ENCODE results near the gene CNBD2. TPM values are rescaled to one million over a fixed set of nuclear protein-coding genes. Genes with fewer than 3 reads are reported as not detected.
"Not testable (repeated sequence)": the region's sequence is repeated elsewhere in the genome, so short reads cannot be mapped to it uniquely, and the experiment has no call there.

Gene CNBD2
- total RNA-seq, 2 donors from 2014 or later, result 8.0 to 23.4 TPM

DNA sequence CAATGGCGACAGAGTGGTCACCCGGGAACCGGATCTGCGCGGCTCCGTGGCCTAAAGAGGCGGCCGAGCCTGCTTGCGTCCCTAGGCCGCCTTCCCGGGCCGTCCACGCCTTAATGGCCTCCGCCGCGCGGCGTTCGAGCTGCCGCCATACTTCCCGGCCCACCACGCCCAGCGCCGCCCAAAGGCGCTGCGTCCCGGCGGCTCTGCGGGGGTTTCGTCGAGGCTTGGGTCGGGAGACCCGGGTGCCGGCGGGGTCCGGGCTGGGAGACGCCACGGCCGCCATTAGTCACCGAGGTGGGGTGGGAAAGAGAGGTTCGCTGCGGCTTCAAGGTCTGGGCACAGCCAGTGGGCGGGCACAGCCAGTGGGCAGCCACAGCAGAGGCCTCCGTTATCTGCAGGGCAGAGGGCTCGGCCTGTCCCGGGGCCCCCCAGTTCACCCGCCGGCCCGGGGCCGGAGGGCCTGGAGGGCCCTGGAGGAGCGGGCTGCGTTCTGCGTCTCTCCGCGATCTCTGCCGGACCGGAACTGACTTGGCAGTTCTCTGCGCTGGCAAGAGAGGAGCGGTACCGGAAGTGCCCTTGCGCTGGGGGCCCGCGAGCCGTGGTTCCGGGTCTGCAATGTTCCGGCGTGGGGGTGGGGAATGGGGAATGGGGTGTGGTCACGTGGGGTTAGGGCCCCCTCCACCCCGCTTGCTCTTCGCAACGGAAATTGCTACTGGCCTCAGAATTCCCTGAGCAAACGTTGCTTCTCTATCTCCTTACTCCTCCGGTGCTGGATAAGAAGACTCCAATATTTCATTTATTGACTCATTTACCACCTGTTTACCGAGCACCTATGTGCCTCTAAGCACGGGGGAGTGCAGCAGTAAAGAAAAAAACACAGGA is 82.3 kb downstream of the CNBD2 start:
- ATAC-seq (peak; percentile 100), DNase-seq (peak; percentile 93 to 95 (median 94))
- peak overlapping the region; percentile 85 to 99 for H3K4me3 ChIP-seq
- H3K9me3 ChIP-seq, result no peaks in the 10 kb centered on the region
- peaks cover 28% of the 10 kb centered on the region for H3K4me1 ChIP-seq
- WGBS, 2 donors, result 0 to 2% methylated on average over 8 to 59 of the region's 75 CpGs
- intact Hi-C loops (cut with DNase I), result no loop called here
- peak overlapping the region; percentile 93 to 96 (median 95) for H3K27ac ChIP-seq
- no peaks in the 10 kb centered on the region for H3K27me3 ChIP-seq
- TF ChIP-seq, protein P1, sequence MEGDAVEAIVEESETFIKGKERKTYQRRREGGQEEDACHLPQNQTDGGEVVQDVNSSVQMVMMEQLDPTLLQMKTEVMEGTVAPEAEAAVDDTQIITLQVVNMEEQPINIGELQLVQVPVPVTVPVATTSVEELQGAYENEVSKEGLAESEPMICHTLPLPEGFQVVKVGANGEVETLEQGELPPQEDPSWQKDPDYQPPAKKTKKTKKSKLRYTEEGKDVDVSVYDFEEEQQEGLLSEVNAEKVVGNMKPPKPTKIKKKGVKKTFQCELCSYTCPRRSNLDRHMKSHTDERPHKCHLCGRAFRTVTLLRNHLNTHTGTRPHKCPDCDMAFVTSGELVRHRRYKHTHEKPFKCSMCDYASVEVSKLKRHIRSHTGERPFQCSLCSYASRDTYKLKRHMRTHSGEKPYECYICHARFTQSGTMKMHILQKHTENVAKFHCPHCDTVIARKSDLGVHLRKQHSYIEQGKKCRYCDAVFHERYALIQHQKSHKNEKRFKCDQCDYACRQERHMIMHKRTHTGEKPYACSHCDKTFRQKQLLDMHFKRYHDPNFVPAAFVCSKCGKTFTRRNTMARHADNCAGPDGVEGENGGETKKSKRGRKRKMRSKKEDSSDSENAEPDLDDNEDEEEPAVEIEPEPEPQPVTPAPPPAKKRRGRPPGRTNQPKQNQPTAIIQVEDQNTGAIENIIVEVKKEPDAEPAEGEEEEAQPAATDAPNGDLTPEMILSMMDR (IDR thresholded peaks at IDR 0.05), result no peak
- peak; percentile 93 to 99 (median 98) for TF ChIP-seq POLR2A (IDR thresholded peaks at IDR 0.05)
- H3K36me3 ChIP-seq (replicated peaks in 1 of 2; ENCODE audit: insufficient read depth in 1 of 2, low read depth in 2 of 2), result no peaks in the 10 kb centered on the region

DNA sequence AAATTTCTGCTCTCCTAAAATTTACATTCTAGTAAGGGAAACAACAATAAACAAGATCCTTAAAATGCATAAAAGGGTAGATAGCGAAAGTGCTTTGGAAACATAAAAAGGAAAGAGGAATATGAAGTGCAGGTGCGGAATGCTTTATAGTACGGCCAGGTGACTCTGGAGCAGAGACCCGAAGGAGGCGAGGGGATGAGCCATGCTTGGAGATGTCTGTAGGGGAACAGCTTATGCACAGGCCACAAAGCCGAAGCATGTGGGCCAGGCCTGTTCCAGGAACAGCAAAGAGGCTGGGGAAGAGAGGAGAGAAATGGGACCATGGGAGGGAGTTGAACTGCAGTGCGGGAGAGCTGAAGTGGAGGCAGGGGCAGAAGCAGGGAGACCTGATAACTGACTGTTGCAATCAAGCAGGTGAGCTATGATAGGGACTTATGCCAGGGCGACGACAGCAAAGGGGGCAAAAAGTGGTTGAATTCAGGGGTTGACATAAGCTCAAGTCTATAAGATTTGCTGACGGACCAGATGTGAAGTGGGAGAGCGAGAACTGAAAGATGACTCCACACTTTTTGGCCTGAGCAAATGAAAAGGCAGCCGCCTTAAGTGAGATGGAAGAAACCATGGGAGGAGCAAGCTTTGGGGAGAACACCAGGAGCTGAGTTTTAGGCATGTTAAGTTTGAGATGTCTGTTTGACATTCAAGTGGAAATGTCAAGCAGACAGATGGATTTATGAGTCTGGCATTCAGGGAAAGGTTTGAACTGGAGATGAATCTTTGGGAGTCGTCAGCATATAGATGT is 83.1 kb downstream of the CNBD2 start:
- WGBS, 2 donors, result 69 to 80% methylated on average over 13 of the region's 13 CpGs
- Histone ChIP-seq H3K27me3 (no peaks in the 10 kb centered on the region), H3K9me3 (no peaks in the 10 kb centered on the region), H3K4me3 (peak overlapping the region in 1 of 2 donors; percentile 99), H3K27ac (peak overlapping the region; percentile 93 to 96 (median 95)), H3K36me3 (replicated peaks in 1 of 2; ENCODE audit: insufficient read depth in 1 of 2, low read depth in 2 of 2) (no peaks in the 10 kb centered on the region), H3K4me1 (peaks cover 21% of the 10 kb centered on the region)
- intact Hi-C loops (cut with DNase I), result no loop called here
- TF ChIP-seq POLR2A (IDR thresholded peaks at IDR 0.05), result no peak
- TF ChIP-seq, protein P1 (IDR thresholded peaks at IDR 0.05), result no peak
- DNase-seq (no peak), ATAC-seq (no peak)

DNA sequence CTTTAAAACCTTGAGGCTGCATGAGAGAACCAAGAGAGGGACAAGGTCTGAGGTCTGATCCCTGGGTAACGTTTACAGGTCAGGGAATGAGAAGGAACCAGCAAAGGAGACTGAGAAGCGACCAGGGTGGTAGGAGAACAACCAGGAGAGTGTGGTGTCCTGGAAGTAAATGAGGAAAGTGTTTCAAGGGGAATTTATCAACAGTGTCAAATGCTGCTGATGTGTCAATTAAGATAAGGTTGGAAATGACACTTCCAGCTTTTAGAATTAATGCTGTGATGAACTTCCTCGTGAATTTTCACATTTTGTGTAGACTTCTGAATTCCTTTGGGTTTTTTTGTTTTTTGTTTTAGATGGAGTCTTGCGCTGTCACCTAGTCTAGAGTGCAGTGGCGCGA is 83.7 kb downstream of the CNBD2 start:
- WGBS, 2 donors, result 82 to 83% methylated on average over 6 of the region's 6 CpGs
- H3K36me3 ChIP-seq (replicated peaks in 1 of 2; ENCODE audit: insufficient read depth in 1 of 2, low read depth in 2 of 2), result no peaks in the 10 kb centered on the region
- intact Hi-C loops (cut with DNase I), result no loop called here
- H3K4me1 ChIP-seq, result peaks cover 17% of the 10 kb centered on the region
- no peak overlapping the region for H3K27ac ChIP-seq
- DNase-seq (no peak), ATAC-seq (no peak)
- H3K27me3 ChIP-seq, result no peaks in the 10 kb centered on the region
- no peaks in the 10 kb centered on the region for H3K9me3 ChIP-seq
- TF ChIP-seq, protein P1 (IDR thresholded peaks at IDR 0.05), result no peak
- TF ChIP-seq POLR2A (IDR thresholded peaks at IDR 0.05), result no peak
- H3K4me3 ChIP-seq, result no peak overlapping the region

DNA sequence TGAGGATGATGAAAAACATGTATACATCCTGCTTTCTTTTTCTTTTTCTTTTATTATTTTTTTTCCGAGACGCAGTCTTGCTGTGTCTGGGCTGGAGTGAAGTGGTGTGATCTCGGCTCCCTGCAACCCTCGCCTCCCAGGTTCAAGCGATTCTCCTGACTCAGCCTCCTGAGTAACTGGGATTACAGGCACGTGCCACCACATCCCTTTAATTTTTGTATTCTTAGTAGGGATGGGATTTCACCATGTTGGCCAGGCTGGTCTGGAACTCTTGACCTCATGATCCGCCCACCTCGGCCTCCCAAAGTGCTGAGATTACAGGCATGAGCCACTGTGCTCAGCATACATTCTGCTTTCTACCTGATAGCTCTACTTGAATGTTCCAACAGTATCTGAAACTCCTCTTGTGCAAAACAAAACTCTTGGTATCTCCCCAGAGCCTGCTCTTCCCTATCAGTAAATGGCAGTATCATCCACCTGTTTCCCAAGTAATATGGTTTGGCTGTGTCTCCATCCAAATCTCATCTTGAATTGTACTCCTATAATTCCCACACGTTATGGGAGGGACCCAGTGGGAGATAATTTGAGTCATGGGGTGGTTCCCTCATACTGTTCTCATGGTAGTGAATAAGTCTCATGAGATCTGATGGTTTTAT is 85.6 kb downstream of the CNBD2 start:
- H3K4me3 ChIP-seq; ATAC-seq; H3K27me3 ChIP-seq; H3K4me1 ChIP-seq; DNase-seq; intact Hi-C loops (cut with DNase I); H3K36me3 ChIP-seq (replicated peaks in 1 of 2; ENCODE audit: insufficient read depth in 1 of 2, low read depth in 2 of 2); H3K27ac ChIP-seq; H3K9me3 ChIP-seq: not testable (repeated sequence)
- WGBS, 2 donors, result 81 to 82% methylated on average over 9 of the region's 9 CpGs

DNA sequence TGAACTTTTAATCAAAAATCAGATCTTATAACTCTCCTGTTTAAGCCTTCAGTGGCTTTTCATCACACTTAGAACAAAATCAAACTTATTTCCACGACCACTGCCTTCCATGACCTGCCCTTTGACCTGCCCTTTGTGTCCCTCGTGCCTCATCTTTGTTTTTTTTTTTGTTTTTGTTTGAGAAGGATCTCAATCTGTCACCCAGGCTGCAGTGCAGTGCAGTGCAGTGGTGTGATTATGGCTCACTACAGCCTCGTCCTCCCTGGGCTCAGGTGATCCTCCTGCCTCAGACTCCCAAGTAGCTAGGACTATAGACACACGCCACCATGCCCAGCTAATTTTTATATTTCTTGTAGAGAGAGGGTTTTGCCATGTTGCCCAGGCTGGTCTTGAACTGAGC is 86.8 kb downstream of the CNBD2 start:
- DNase-seq (no peak), ATAC-seq (no peak)
- Histone ChIP-seq H3K4me1 (peaks cover 6% of the 10 kb centered on the region), H3K4me3 (no peak overlapping the region), H3K36me3 (replicated peaks in 1 of 2; ENCODE audit: insufficient read depth in 1 of 2, low read depth in 2 of 2) (no peaks in the 10 kb centered on the region), H3K9me3 (no peaks in the 10 kb centered on the region), H3K27me3 (no peaks in the 10 kb centered on the region), H3K27ac (no peak overlapping the region)
- TF ChIP-seq, protein P1 (IDR thresholded peaks at IDR 0.05), result no peak
- no peak for TF ChIP-seq POLR2A (IDR thresholded peaks at IDR 0.05)
- 63 to 71% methylated on average over 4 of the region's 4 CpGs for WGBS, 2 donors
- intact Hi-C loops (cut with DNase I), result no loop called here
